Measurements from ENCODE around the gene TMC8. TPM values are rescaled to one million over a fixed set of nuclear protein-coding genes. Genes with fewer than 3 reads are reported as not detected.
A peak's percentile ranks its signal among the peaks of the same experiment; 100 is the strongest.
"Not testable (repeated sequence)": the region's sequence is repeated elsewhere in the genome, so short reads cannot be mapped to it uniquely, and the experiment has no call there.

The TMC8 gene
- total and polyA plus RNA-seq, 12 donors = 0.44 to 28.8 (median 6.3) TPM

DNA sequence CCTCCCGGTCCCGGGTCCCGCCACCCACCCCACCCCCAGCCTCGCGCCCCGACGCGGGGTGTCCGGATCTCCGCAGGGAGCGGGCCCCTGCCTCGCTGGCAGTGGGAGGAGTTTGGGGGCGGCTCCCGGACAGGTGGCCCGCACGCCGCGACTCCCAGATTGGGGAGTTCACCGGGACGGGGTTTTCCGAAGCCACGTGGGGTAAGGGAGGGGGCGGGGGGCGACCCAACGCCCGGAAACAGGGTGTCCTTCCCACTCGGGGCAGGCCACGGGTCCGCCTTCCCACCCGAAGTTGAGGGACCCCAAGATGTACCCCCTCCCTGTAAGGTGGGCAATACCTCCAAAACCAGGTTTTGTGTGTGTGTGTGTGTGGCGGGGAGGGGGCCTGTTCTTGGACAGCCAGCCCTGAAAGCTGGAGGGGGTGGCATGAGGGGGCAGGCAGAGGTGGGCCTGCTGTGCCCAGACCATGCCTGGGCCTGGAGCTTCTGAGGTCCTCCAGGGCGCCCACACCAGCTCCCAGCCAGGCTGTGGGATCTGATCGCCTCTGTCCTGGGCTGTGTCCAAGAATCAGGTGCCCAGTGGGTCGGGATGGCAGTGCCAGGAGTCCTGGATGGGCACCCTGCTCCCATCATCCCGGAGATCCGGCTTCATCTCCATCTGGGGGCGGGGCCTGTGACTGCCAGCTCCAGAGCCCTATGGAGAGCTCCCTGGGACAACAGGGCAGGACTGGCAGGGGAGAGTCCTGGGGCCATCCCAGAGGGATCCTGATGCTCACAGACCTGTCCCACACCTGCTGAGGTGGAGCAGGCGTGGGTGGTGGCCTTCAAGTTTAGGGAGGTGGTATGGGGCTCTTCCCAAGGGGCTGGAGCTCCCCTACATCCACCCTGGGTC is 38.6 kb downstream of the TMC8 start:
- H3K9me3 ChIP-seq (replicated peaks in 1 of 3) = no peaks in the 10 kb centered on the region
- H3K36me3 ChIP-seq (replicated peaks in 1 of 2) = peaks cover 0 to 7% of the 10 kb centered on the region in 2 donors
- peaks cover 22 to 39% of the 10 kb centered on the region in 2 donors for H3K4me1 ChIP-seq (replicated peaks in 1 of 2)
- H3K4me3 ChIP-seq = peak overlapping the region; percentile 18 to 75 (median 55)
- H3K27ac ChIP-seq = peak overlapping the region in 4 of 5 donors; percentile 51 to 83 (median 79)
- intact Hi-C loops (cut with DNase I) = no loop called here
- no peak for TF ChIP-seq POLR2A (IDR thresholded peaks at IDR 0.05)
- TF ChIP-seq, protein P1, sequence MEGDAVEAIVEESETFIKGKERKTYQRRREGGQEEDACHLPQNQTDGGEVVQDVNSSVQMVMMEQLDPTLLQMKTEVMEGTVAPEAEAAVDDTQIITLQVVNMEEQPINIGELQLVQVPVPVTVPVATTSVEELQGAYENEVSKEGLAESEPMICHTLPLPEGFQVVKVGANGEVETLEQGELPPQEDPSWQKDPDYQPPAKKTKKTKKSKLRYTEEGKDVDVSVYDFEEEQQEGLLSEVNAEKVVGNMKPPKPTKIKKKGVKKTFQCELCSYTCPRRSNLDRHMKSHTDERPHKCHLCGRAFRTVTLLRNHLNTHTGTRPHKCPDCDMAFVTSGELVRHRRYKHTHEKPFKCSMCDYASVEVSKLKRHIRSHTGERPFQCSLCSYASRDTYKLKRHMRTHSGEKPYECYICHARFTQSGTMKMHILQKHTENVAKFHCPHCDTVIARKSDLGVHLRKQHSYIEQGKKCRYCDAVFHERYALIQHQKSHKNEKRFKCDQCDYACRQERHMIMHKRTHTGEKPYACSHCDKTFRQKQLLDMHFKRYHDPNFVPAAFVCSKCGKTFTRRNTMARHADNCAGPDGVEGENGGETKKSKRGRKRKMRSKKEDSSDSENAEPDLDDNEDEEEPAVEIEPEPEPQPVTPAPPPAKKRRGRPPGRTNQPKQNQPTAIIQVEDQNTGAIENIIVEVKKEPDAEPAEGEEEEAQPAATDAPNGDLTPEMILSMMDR (IDR thresholded peaks at IDR 0.05) = no peak
- peak; percentile 66 to 89 (median 82) for DNase-seq
- H3K27me3 ChIP-seq = no peaks in the 10 kb centered on the region
- WGBS, 4 donors = 6 to 26% (median 8%) methylated on average over 6 to 38 of the region's 38 CpGs; no CpG with 5 or more reads in 1 of the 4 donors

DNA sequence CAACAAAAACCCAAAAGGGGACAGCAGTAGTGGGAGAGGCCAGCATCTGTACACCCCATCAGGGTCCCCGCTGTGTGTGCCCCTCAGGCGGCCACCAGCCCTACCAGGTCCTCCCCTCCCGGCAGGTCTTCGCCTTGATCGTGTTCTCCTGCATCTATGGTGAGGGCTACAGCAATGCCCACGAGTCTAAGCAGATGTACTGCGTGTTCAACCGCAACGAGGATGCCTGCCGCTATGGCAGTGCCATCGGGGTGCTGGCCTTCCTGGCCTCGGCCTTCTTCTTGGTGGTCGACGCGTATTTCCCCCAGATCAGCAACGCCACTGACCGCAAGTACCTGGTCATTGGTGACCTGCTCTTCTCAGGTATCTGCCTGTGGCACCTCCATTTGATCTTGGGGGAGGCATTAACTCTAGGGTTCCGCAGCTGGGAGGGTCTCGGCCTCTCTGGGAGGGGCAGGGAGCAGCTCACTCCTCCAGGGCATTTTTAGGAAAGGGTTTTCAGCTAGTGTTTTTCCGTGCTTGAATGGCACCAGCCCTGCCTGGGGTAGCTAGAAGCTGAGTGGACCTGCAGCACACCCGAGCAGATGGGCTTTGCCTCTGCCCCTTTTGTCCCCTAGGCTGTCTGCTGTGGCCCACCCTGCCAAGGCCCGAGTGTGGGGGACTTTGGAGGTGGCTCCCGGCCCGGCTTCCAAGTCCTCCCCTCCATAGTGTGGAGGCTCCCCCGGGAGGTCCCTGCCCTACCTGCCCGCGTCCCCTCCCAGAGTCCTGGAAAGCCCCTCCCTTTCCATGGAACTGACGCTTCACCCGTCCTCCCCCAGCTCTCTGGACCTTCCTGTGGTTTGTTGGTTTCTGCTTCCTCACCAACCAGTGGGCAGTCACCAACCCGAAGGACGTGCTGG is 40.4 kb downstream of the TMC8 start:
- Histone ChIP-seq H3K4me3 (no peak overlapping the region), H3K36me3 (replicated peaks in 1 of 2) (peaks cover 0 to 7% of the 10 kb centered on the region in 2 donors), H3K9me3 (replicated peaks in 1 of 3) (no peaks in the 10 kb centered on the region), H3K4me1 (replicated peaks in 1 of 2) (peaks cover 23 to 57% of the 10 kb centered on the region in 2 donors), H3K27ac (no peak overlapping the region), H3K27me3 (no peaks in the 10 kb centered on the region)
- no peak for TF ChIP-seq POLR2A (IDR thresholded peaks at IDR 0.05)
- TF ChIP-seq, protein P1 (IDR thresholded peaks at IDR 0.05) = no peak
- intact Hi-C loops (cut with DNase I) = loop anchor here in 1 of 2 donors (5.0 kb wide), 2 partner anchors 44 to 59 kb away; partner anchors contain the start of gene TMC6
- no peak for DNase-seq
- WGBS, 4 donors = 90 to 94% (median 92%) methylated on average over 28 to 31 of the region's 31 CpGs

DNA sequence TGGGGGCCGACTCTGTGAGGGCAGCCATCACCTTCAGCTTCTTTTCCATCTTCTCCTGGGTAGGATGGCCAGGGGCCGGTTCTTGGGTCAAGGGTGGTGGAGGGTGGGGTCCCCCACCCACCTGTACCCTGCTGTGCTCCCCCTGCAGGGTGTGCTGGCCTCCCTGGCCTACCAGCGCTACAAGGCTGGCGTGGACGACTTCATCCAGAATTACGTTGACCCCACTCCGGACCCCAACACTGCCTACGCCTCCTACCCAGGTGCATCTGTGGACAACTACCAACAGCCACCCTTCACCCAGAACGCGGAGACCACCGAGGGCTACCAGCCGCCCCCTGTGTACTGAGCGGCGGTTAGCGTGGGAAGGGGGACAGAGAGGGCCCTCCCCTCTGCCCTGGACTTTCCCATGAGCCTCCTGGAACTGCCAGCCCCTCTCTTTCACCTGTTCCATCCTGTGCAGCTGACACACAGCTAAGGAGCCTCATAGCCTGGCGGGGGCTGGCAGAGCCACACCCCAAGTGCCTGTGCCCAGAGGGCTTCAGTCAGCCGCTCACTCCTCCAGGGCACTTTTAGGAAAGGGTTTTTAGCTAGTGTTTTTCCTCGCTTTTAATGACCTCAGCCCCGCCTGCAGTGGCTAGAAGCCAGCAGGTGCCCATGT is 41.1 kb downstream of the TMC8 start:
- not testable (repeated sequence) for H3K36me3 ChIP-seq (replicated peaks in 1 of 2); H3K27me3 ChIP-seq; H3K9me3 ChIP-seq (replicated peaks in 1 of 3); DNase-seq; H3K4me3 ChIP-seq
- intact Hi-C loops (cut with DNase I) = loop anchor here in 1 of 2 donors (5.0 kb wide), 2 partner anchors 44 to 59 kb away; partner anchors contain the start of gene TMC6
- peaks cover 28 to 64% of the 10 kb centered on the region in 2 donors for H3K4me1 ChIP-seq (replicated peaks in 1 of 2)
- WGBS, 4 donors = 80 to 94% (median 92%) methylated on average over 13 to 19 of the region's 19 CpGs
- H3K27ac ChIP-seq = peak overlapping the region in 2 of 5 donors; percentile 71 to 89

DNA sequence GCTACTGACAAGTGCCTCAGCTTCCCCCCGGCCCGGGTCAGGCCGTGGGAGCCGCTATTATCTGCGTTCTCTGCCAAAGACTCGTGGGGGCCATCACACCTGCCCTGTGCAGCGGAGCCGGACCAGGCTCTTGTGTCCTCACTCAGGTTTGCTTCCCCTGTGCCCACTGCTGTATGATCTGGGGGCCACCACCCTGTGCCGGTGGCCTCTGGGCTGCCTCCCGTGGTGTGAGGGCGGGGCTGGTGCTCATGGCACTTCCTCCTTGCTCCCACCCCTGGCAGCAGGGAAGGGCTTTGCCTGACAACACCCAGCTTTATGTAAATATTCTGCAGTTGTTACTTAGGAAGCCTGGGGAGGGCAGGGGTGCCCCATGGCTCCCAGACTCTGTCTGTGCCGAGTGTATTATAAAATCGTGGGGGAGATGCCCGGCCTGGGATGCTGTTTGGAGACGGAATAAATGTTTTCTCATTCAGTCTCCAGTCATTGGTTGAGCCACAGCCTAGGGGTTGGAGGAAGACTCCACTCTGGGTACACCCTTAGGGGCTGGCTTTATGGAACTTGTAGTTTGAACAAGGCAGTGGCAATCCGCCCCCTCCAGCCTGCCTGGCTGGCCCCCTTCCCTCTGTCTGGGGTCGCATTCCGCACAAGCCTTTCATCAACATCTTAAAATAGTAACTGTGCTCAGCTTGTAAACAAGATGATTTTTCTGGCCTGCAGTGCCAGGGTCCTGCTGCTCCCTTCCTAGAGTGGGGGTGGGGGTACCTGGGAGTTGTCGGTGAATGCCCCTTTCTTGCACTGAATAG is 41.9 kb downstream of the TMC8 start:
- Histone ChIP-seq H3K9me3 (replicated peaks in 1 of 3) (no peaks in the 10 kb centered on the region), H3K27me3 (no peaks in the 10 kb centered on the region), H3K36me3 (replicated peaks in 1 of 2) (peaks cover 0 to 7% of the 10 kb centered on the region in 2 donors), H3K4me1 (replicated peaks in 1 of 2) (peaks cover 28 to 64% of the 10 kb centered on the region in 2 donors), H3K27ac (peak overlapping the region in 3 of 5 donors; percentile 6 to 89 (median 71)), H3K4me3 (no peak overlapping the region)
- TF ChIP-seq, protein P1 (IDR thresholded peaks at IDR 0.05) = no peak
- TF ChIP-seq POLR2A (IDR thresholded peaks at IDR 0.05) = no peak
- DNase-seq = peak in 2 of 7 donors; percentile 30 to 38
- WGBS, 4 donors = 34 to 67% (median 55%) methylated on average over 8 to 19 of the region's 19 CpGs
- intact Hi-C loops (cut with DNase I) = loop anchor here in 1 of 2 donors (5.0 kb wide), 2 partner anchors 45 to 60 kb away; partner anchors contain the start of gene TMC6

All from adrenal gland (tissue), 12 donors.